CD4-positive, CD25-positive, alpha-beta regulatory T cell (primary cell): ENCODE results near the gene GJA8. TPM values are rescaled to one million over a fixed set of nuclear protein-coding genes. Genes with fewer than 3 reads are reported as not detected.
"Not testable (repeated sequence)": the region's sequence is repeated elsewhere in the genome, so short reads cannot be mapped to it uniquely, and the experiment has no call there.

Experiments
- ATAC-seq, 2 donors: fragments of 150-1000 bp; cut with Tn5 transposase; one replicate each; pipeline ENCODE4 v1.10.0; 2021; ENCODE audit warnings: low read depth in 2 of 2, moderate number of reproducible peaks in 2 of 2, moderate library complexity in 1 of 2
- DNase-seq, 3 donors: peaks; one replicate each; pipeline versions ENCODE4 v3.0.0 to v3.0.0-alpha.2; 2012 to 2022; ENCODE audit warnings: mixed read lengths in 1 of 3
- H3K27ac ChIP-seq: one replicate; pipeline ENCODE4 v1.7.0; 2013; ENCODE audit warnings: mild to moderate bottlenecking, low read length; ENCODE audit not compliant: insufficient read depth, poor library complexity, severe bottlenecking
- H3K27me3 ChIP-seq: one replicate; pipeline ENCODE4 v1.7.0; 2013; ENCODE audit warnings: low read length; ENCODE audit not compliant: control insufficient read depth, insufficient read depth
- H3K36me3 ChIP-seq: one replicate; pipeline ENCODE4 v1.7.0; 2013; ENCODE audit warnings: mild to moderate bottlenecking, low read length, moderate library complexity; ENCODE audit not compliant: control insufficient read depth, insufficient read depth
- H3K4me1 ChIP-seq: 2 replicates; pipeline ENCODE4 v1.7.0; 2013; ENCODE audit warnings: mild to moderate bottlenecking, low read length; ENCODE audit not compliant: insufficient read depth, control insufficient read depth, poor library complexity, severe bottlenecking
- H3K4me3 ChIP-seq: one replicate; pipeline ENCODE4 v1.7.0; 2013; ENCODE audit warnings: low read depth, mild to moderate bottlenecking, low read length, moderate library complexity
- H3K9me3 ChIP-seq, 2 experiments: 1 replicate in 1 of 2; 2 replicates in 1 of 2; pipeline ENCODE4 v1.7.0; 2013; ENCODE audit warnings: low read length in 2 of 2, mild to moderate bottlenecking in 1 of 2, moderate library complexity in 1 of 2; ENCODE audit not compliant: control insufficient read depth in 2 of 2
- H3K27ac Mint-ChIP-seq, 3 donors: one replicate each; pipeline ENCODE4 v1.8.0; 2020 to 2022; ENCODE audit warnings: mild to moderate bottlenecking in 3 of 3, mixed read lengths in 3 of 3, moderate library complexity in 2 of 3
- H3K27me3 Mint-ChIP-seq: one replicate; pipeline ENCODE4 v1.8.0; 2022; ENCODE audit warnings: mild to moderate bottlenecking, mixed read lengths
- H3K36me3 Mint-ChIP-seq: one replicate; pipeline ENCODE4 v1.8.0; 2020; ENCODE audit warnings: mixed read lengths
- H3K4me1 Mint-ChIP-seq, 4 donors: one replicate each; pipeline ENCODE4 v1.8.0; 2020 to 2022; ENCODE audit warnings: mixed read lengths in 4 of 4, mild to moderate bottlenecking in 1 of 4
- H3K4me3 Mint-ChIP-seq, 4 donors: one replicate each; pipeline ENCODE4 v1.8.0; 2020 to 2022; ENCODE audit warnings: mild to moderate bottlenecking in 4 of 4, mixed read lengths in 4 of 4, moderate library complexity in 3 of 4
- H3K9me3 Mint-ChIP-seq, 7 donors: one replicate each; pipeline ENCODE4 v1.8.0; 2020 to 2022; ENCODE audit warnings: mixed read lengths in 7 of 7, mild to moderate bottlenecking in 3 of 7, moderate library complexity in 2 of 7
- polyA plus RNA-seq, 4 donors: library from polyadenylated mRNA; unstranded; fragments of 300-500 nt; fragmentation: Illumina TruSeq; gene quantifications; one replicate each; pipeline ENCODE4 v1.2.3, GENCODE V29; 2021
- total RNA-seq: library from RNA; stranded (reverse); gene quantifications from one replicate; pipeline ENCODE4 v1.2.3, GENCODE V29; 2022

GJA8 gene
- total RNA-seq: not detected
- polyA plus RNA-seq: not detected

DNA sequence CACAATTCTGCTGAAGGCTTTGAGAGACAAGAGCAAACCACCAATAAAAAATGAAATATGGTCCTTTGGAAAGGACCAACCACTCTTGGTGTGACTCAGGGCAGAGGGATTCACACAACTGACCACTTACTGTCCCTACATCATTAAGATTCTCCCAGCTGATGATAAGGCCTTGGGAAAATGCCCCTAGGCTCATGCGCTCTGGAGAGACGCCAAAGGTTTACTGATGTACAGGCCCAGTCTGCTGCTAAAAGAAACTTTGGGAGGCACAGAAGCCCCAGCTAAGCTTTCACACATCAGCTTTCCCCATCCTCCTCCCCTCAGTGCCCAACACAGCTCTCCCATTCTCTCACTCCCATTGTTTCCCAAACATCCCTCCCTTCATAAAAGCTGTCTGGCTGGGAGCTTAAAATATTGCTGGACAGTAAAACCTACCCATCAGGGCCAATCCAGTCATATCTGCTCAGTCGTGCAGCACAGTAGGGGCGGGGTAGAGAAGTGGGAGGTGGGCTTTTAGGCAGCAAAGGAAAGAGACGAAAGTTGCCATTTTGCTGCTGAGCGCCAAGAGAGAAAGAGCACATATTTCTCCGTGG lies at the start of gene GJA8:
GJA8 (plus strand) TSS at position 543 of the 593 bp plus-strand sequence. CDS start 5,161 bp downstream, outside the sequence.
- Histone ChIP-seq H3K27me3 (peaks cover 3% of the 10 kb centered on the region), H3K27ac (no peak within 1 kb of the TSS), H3K4me1 (no peaks in the 10 kb centered on the region), H3K9me3 (no peaks in the 10 kb centered on the region), H3K4me3 (no peak within 1 kb of the TSS), H3K36me3 (no peaks in the 10 kb centered on the region)
- H3K4me1 Mint-ChIP-seq: peaks cover 0 to 2% (median 0%) of the 10 kb centered on the region in 4 donors
- no peak within 1 kb of the TSS for H3K4me3 Mint-ChIP-seq
- ATAC-seq (no peak), DNase-seq (no peak)
- peaks cover 24% of the 10 kb centered on the region for H3K27me3 Mint-ChIP-seq
- peaks cover 0 to 1% (median 0%) of the 10 kb centered on the region in 7 donors for H3K9me3 Mint-ChIP-seq
- H3K36me3 Mint-ChIP-seq: no peaks in the 10 kb centered on the region
- H3K27ac Mint-ChIP-seq: no peak within 1 kb of the TSS

DNA sequence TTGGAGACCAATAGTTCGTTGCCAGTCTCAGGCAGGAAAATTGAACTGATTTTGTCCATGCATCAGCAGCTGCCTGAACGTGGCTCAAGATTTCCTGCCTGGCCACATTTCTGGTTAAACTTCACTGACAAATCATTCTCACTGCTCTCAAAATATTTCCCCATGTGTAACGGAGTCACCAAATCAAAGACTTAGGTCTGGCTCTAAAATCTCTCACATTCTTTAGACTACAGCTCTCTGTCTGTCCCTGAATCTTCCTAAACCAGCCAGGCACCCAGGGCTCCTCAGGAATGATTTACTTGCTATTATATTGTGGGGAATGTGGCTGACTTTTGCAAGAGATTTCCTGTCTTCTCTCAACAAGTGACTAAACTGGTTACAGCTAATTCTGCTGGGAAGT lies 49.2 kb upstream of the GJA8 start:
- no peak overlapping the region for H3K27ac ChIP-seq
- peaks cover 29% of the 10 kb centered on the region for H3K27me3 Mint-ChIP-seq
- H3K4me3 Mint-ChIP-seq: no peak overlapping the region
- no peaks in the 10 kb centered on the region for H3K4me1 Mint-ChIP-seq
- no peaks in the 10 kb centered on the region for H3K36me3 Mint-ChIP-seq
- H3K9me3 ChIP-seq: no peaks in the 10 kb centered on the region
- no peak overlapping the region for H3K4me3 ChIP-seq
- no peak overlapping the region for H3K27ac Mint-ChIP-seq
- ATAC-seq (no peak), DNase-seq (no peak)
- H3K9me3 Mint-ChIP-seq: peaks cover 0 to 3% (median 2%) of the 10 kb centered on the region in 7 donors
- H3K36me3 ChIP-seq: no peaks in the 10 kb centered on the region
- peaks cover 5% of the 10 kb centered on the region for H3K27me3 ChIP-seq
- no peaks in the 10 kb centered on the region for H3K4me1 ChIP-seq

DNA sequence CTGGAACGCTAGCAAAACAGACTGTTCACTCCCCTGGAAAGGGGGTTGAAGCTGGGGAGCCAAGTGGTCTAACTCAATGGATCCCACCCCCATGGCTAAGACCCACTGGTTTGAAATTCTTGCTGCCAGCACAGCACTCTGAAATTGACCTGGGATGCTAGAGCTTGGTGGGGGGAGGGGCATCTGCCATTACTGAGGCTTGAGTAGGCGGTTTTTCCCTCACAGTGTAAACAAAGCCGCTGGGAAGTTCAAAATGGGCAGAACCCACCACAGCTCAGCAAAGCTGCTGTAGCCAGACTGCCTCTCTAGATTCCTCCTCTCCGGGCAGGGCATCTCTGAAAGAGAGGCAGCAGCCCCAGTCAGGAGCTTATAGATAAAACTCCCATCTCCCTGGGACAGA lies 47.6 kb upstream of the GJA8 start:
- H3K27me3 Mint-ChIP-seq: peaks cover 25% of the 10 kb centered on the region
- not testable (repeated sequence) for H3K36me3 Mint-ChIP-seq, H3K4me3 ChIP-seq, H3K27ac Mint-ChIP-seq, H3K4me1 Mint-ChIP-seq, H3K9me3 Mint-ChIP-seq, ATAC-seq, H3K4me1 ChIP-seq, H3K4me3 Mint-ChIP-seq, H3K27me3 ChIP-seq, H3K9me3 ChIP-seq, H3K27ac ChIP-seq, H3K36me3 ChIP-seq, DNase-seq

DNA sequence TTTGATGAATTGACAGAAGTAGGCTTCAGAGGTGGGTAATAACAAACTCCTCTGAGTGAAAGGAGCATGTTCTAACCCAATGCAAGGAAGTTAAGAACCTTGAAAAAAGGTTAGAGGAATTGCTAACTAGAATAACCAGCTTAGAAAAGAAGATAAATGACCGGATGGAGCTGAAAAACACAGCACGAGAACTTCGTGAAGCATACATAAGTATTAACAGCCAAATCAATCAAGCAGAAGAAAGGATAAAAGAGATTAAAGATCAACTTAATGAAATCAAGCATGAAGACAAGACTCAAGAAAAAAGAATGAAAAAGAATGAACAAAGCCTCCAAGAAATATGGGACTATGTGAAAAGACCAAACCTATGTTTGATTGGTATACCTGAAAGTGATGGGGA lies 46.6 kb upstream of the GJA8 start:
- H3K27me3 ChIP-seq, H3K4me3 ChIP-seq, ATAC-seq, H3K27ac Mint-ChIP-seq, H3K4me1 ChIP-seq, H3K4me3 Mint-ChIP-seq, H3K27ac ChIP-seq, DNase-seq, H3K4me1 Mint-ChIP-seq, H3K36me3 ChIP-seq, H3K36me3 Mint-ChIP-seq, H3K9me3 ChIP-seq: not testable (repeated sequence)
- Mint-ChIP-seq H3K9me3 (peaks cover 0 to 13% (median 5%) of the 10 kb centered on the region in 7 donors), H3K27me3 (peaks cover 21% of the 10 kb centered on the region)

DNA sequence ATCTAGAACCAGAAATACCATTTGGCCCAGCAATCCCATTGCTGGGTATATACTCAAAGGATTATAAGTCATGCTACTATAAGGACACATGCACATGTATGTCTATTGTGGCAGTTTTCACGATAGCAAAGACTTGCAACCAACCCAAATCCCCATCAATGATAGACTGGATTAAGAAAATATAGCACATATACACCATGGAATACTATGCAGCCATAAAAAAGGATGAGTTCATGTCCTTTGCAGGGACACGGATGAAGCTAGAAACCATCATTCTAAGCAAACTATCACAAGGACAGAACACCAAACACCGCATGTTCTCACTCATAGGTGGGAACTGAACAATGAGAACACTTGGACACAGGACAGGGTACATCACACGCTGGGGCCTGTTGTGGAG lies 35.4 kb upstream of the GJA8 start:
- H3K9me3 Mint-ChIP-seq, H3K9me3 ChIP-seq: not testable (repeated sequence)

DNA sequence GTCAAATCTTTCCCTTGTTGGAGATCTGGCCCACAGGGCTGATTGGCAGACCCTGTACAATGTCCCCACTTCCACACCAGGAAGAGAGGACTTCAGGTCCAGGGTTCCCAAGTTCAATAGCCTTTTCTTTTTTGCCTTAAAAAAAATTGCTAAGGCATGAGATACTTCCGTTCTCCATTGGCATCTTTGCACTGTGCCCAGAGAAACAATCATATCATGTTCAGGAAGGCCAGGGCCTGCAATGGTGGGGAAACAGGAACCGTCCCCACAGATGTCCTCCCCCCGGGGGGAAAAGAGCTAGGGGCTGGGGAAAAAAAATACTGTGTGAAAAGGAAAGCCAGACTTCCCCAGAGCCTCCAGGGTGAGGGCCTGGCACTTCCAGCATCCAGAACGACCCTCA lies 24.6 kb upstream of the GJA8 start:
- DNase-seq: no peak
- Mint-ChIP-seq H3K27ac (no peak overlapping the region), H3K27me3 (peaks cover 47% of the 10 kb centered on the region), H3K4me3 (no peak overlapping the region), H3K36me3 (peaks cover 3% of the 10 kb centered on the region), H3K4me1 (no peaks in the 10 kb centered on the region), H3K9me3 (peaks cover 0 to 6% (median 2%) of the 10 kb centered on the region in 7 donors)
- Histone ChIP-seq H3K27me3 (peaks cover 12% of the 10 kb centered on the region), H3K36me3 (no peaks in the 10 kb centered on the region), H3K4me3 (no peak overlapping the region), H3K9me3 (peaks cover 6% of the 10 kb centered on the region in 2 experiments), H3K27ac (no peak overlapping the region), H3K4me1 (no peaks in the 10 kb centered on the region)
- no peak for ATAC-seq

More for the DNA sequence above, 35.4 kb upstream of the GJA8 start:
- not testable (repeated sequence) for H3K4me1 Mint-ChIP-seq, H3K36me3 ChIP-seq, H3K27ac Mint-ChIP-seq, H3K27me3 ChIP-seq, ATAC-seq, H3K36me3 Mint-ChIP-seq, H3K27ac ChIP-seq, DNase-seq, H3K4me1 ChIP-seq, H3K4me3 ChIP-seq, H3K4me3 Mint-ChIP-seq
- H3K27me3 Mint-ChIP-seq: peaks cover 25% of the 10 kb centered on the region

DNA sequence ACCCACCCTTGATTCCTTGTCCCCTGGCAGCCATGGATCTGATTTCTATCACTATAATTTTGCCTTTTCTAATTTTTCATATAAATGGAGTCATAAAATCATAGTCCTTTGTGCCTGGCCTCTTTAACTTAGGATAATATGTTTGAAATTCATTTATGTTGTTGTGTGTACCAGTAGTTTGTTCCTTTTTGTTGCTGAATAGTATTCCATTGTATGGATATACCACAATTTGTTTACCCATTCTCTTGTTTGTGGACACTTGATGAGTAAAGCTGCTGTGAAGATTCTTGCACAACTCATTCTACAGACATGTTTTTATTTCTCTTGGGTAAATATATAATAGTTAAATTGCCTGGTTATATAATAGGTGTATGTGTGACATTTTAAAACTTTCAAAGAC lies 22.7 kb upstream of the GJA8 start:
- Histone ChIP-seq H3K9me3 (peaks cover 6% of the 10 kb centered on the region in 2 experiments), H3K4me1 (no peaks in the 10 kb centered on the region), H3K4me3 (no peak overlapping the region), H3K27ac (no peak overlapping the region), H3K36me3 (no peaks in the 10 kb centered on the region), H3K27me3 (peaks cover 18% of the 10 kb centered on the region)
- Mint-ChIP-seq H3K4me3 (no peak overlapping the region), H3K36me3 (peaks cover 3% of the 10 kb centered on the region), H3K4me1 (no peaks in the 10 kb centered on the region), H3K27ac (no peak overlapping the region), H3K27me3 (peaks cover 61% of the 10 kb centered on the region), H3K9me3 (peaks cover 0 to 6% (median 2%) of the 10 kb centered on the region in 7 donors)
- no peak for ATAC-seq
- no peak for DNase-seq

DNA sequence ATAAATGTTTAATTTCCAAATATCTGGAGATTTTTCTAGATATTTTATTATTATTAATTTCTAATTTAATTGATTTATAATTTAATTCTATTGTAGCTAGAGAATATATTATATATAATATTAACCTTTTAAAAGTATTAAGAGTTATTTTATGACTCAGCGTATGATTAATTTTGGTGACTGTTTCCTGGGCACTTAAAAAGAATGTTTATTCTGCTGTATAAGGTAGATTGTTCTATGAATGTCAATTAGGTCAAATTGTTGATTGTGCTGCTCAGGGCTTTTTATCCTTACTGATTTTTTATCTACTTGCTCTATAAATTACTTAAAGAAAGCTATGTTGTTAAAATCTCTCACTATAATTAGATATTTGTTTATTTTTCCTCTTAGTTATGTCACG lies 20.1 kb upstream of the GJA8 start:
- peaks cover 3% of the 10 kb centered on the region for H3K36me3 Mint-ChIP-seq
- H3K4me1 Mint-ChIP-seq: no peaks in the 10 kb centered on the region
- Histone ChIP-seq H3K36me3 (no peaks in the 10 kb centered on the region), H3K4me1 (no peaks in the 10 kb centered on the region), H3K9me3 (peaks cover 6% of the 10 kb centered on the region in 2 experiments), H3K27ac (no peak overlapping the region), H3K27me3 (peaks cover 20% of the 10 kb centered on the region), H3K4me3 (no peak overlapping the region)
- no peak overlapping the region for H3K27ac Mint-ChIP-seq
- peaks cover 56% of the 10 kb centered on the region for H3K27me3 Mint-ChIP-seq
- H3K9me3 Mint-ChIP-seq: peaks cover 0 to 6% (median 2%) of the 10 kb centered on the region in 7 donors
- ATAC-seq (no peak), DNase-seq (no peak)
- H3K4me3 Mint-ChIP-seq: no peak overlapping the region
